GM18517 (cell line): Measurements from ENCODE around the gene SELENOH.

Experiments
- ATAC-seq: cut with Tn5 transposase; IDR thresholded peaks from one replicate; pipeline ENCODE4 v1.9.1; 2021; ENCODE audit warnings: mild to moderate bottlenecking, moderate library complexity; ENCODE audit not compliant: unreplicated experiment

Gene SELENOH

DNA sequence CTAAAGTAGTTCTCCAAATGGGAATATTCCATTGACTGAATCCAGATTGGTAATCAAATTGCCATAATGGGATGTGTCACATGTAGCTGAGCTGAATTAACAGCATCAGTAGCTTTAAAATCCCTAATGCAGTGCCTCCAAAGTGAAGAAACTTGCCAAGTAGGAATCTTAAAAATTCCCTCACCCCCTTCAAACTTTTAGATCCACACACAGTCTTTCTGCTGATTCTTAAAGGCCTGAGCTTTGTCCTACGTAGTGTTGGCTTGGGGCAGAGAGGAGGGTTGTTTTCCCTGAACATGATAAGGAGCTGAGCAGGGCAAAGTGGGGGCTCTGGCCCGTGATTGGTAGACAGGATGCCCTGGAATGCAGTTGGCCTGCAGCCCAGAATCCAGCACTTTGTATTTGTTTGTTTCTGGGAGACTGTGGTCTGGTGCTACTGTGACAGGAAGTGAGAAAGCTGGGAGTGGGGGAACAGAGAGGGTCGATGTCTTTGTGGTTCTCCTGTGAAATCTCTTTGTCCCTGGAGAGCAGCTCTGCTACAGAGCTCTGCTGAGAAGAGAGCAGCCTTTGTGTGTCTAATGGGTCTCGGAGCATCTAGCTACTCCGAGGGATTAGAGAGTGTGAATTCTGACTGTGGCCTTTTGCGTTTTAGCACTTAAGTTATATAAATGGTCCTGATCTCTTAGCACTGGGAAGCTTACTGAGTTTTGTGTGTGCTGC, 37.2 kb downstream of the SELENOH start:
- ATAC-seq = no peak

GRCh38 chr11:57779276-57779675, 38.0 kb downstream of the SELENOH start:
- ATAC-seq = no peak

GRCh38 chr11:57781529-57781943, 40.2 kb downstream of the SELENOH start:
- ATAC-seq = no peak

DNA sequence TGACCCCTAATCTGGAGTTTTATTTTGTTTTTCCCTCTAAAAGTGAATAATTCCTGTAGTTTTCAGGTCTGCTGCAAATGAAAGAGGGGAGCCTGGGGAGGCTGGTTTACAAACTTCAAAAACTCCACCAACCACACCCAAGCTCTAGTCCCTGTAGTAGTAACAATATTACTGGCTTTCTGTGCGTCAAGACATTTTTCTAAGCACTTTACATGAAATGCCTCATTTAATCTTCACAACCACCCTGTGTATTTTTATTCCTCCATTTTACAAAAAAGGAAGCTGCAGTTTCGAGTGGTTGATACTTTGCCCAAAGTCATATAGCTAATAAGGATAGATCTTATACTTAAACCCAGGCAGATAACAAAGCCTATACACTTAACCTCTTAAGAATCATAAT, 43.8 kb downstream of the SELENOH start:
- no peak for ATAC-seq

- no peak for ATAC-seq
Measured at GRCh38 chr11:57786436-57786835, 45.1 kb downstream of the SELENOH start.

DNA sequence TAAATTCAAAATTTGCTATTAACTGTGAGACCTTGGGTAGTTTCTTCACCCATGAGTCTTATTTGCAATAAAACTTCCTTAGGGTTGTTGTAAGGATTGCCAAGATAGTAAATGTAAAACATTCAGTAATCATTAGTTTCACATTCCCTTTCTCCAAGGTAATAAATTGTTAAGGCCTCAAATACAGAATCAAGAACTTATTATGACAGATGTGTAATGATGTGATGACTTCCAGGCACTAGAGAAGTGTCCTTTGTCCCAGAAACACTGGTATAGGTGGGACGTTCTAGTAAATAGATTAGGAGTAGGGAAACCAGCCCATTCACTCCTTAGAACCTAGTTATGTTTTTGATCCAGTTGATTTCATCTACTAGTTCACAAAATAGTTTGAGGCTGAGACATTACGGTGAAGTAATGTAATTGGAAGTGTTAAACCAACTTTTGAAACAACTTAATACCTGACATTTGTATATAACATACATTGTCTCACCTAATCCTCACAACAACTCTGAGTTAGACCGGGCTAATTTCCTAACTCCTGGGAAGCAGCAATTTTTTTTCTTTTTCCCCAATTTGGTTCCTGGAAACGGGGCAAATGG, 45.8 kb downstream of the SELENOH start:
- no peak for ATAC-seq

- no peak for ATAC-seq
Measured at GRCh38 chr11:57787920-57788702, 46.8 kb downstream of the SELENOH start.

GRCh38 chr11:57788703-57789088, 47.4 kb downstream of the SELENOH start:
- ATAC-seq = no peak

DNA sequence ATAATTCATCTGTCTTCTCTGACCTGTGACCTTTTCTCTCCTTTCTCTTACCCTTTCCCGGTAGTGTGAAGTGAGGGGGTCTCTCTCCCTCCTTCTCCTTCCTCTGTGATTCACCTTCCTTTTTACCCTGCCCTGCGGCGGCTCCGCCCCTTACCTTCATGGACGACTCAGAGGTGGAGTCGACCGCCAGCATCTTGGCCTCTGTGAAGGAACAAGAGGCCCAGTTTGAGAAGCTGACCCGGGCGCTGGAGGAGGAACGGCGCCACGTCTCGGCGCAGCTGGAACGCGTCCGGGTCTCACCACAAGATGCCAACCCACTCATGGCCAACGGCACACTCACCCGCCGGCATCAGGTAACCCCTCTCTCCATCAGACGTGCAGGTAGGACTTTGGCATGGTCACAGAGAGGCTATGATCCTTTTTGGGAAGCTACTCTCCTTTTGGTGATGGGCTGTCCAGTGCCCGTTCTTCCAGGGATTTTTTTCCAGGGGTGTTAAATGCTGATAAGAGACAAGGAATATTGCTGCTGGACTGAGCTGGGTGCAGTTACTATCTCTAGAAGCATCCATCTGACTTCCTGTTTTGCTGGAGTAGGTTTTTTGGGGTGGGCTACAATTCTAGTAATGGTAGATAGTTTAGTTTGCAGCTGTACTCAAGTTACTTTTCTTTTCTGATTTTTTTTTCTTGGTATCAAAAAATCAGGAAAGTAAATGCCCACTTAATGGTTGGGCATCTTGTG, 50.2 kb downstream of the SELENOH start:
- no peak for ATAC-seq

DNA sequence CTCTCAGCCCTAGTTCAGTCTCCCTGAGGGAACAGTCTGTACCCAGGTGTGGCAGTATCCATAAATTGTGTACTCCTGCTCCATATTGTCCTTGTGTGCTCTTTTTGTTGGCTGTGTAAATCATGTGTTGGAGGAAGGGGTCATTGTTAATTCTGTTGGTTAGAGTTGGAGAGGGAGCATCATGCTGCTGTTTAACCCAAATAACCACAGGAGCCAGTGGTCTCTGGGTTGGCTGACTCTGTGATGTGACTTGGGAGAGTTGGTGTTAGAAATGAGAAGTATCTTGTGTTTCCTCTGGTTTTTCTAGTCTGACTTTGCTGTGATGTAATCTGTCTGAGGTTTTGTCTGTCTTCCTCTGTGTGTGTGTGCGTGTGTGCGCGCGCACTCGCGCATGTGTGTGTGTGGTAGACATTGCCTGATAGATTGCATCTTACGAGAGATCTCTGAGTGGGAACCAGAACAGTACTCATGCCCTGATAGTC, 50.8 kb downstream of the SELENOH start:
- ATAC-seq = peak; percentile 93

DNA sequence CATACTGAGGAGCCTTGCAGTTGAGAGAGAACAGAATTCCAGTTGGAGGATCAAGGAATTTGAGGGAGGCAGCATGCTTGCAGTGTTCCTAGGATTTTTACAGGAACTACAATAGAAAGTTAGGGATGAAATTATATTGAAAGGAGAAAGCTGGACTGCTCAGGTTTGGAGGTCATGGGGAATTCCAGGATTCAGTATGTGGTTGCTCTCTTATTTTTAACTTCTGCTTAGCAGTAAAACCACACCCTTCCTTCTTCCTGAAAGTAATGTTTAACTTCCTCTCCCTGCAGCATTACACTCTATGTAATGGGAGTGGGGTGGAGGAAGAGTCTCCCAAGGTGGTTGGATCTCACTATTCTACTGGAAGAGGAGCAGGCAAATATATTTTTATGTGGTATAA, 51.6 kb downstream of the SELENOH start:
- ATAC-seq = peak; percentile 11
